ENCODE data around the gene PMAIP1. TPM values are rescaled to one million over a fixed set of nuclear protein-coding genes. Genes with fewer than 3 reads are reported as not detected.
"Not testable (repeated sequence)": the region's sequence is repeated elsewhere in the genome, so short reads cannot be mapped to it uniquely, and the experiment has no call there.

Gene PMAIP1
- total RNA-seq, 1 donor from 2014 or later: 4.9 TPM

GRCh38 chr18:59885579-59886163, 14.1 kb upstream of the PMAIP1 start:
- H3K9me3 Mint-ChIP-seq (ENCODE audit: low read depth): no peaks in the 10 kb centered on the region
- H3K36me3 Mint-ChIP-seq (ENCODE audit: insufficient read depth): no peaks in the 10 kb centered on the region
- no peak for DNase-seq (ENCODE audit: low spot score, unreplicated experiment)
- peak overlapping the region; percentile 45 for H3K27ac Mint-ChIP-seq
- no peaks in the 10 kb centered on the region for H3K27me3 Mint-ChIP-seq
- H3K4me3 Mint-ChIP-seq (ENCODE audit: low read depth): no peak overlapping the region
- TF ChIP-seq CTCF (IDR thresholded peaks at IDR 0.05; ENCODE audit: unreplicated experiment): no peak
- H3K4me1 Mint-ChIP-seq (ENCODE audit: low read depth): peaks cover 12% of the 10 kb centered on the region

DNA sequence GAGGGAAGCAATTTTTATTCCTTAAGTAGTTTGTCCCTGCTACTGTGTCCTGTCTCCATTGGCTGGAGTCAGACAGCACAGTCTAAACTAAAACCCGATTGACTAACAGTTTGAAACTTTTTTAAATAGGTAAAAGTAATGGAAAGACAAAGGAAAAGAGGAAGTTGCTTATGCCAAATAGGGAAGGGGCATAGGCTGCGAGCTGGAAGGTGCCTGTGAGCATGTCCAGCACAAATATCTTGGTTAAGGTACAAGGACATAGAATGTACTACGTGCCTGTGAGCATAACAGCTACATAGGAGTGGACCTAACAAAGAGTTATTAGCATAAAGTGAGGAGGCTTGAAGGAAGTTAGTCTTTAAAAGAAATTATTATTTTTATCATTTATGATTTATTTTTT, 13.4 kb upstream of the PMAIP1 start:
- DNase-seq (ENCODE audit: low spot score, unreplicated experiment); H3K27ac Mint-ChIP-seq; H3K9me3 Mint-ChIP-seq (ENCODE audit: low read depth); H3K27me3 Mint-ChIP-seq; H3K36me3 Mint-ChIP-seq (ENCODE audit: insufficient read depth); H3K4me3 Mint-ChIP-seq (ENCODE audit: low read depth): not testable (repeated sequence)
- peaks cover 12% of the 10 kb centered on the region for H3K4me1 Mint-ChIP-seq (ENCODE audit: low read depth)

- no peaks in the 10 kb centered on the region for H3K36me3 Mint-ChIP-seq (ENCODE audit: insufficient read depth)
- DNase-seq (ENCODE audit: low spot score, unreplicated experiment): no peak
- H3K9me3 Mint-ChIP-seq (ENCODE audit: low read depth): no peaks in the 10 kb centered on the region
- peaks cover 6% of the 10 kb centered on the region for H3K27me3 Mint-ChIP-seq
- no peak for TF ChIP-seq CTCF (IDR thresholded peaks at IDR 0.05; ENCODE audit: unreplicated experiment)
- H3K4me3 Mint-ChIP-seq (ENCODE audit: low read depth): no peak overlapping the region
- H3K4me1 Mint-ChIP-seq (ENCODE audit: low read depth): no peaks in the 10 kb centered on the region
- no peak overlapping the region for H3K27ac Mint-ChIP-seq
These were observed 7.7 kb upstream of the PMAIP1 start for GRCh38 chr18:59892123-59892522.

GRCh38 chr18:59893971-59894370, 5.8 kb upstream of the PMAIP1 start:
- H3K36me3 Mint-ChIP-seq (ENCODE audit: insufficient read depth): no peaks in the 10 kb centered on the region
- no peak overlapping the region for H3K4me3 Mint-ChIP-seq (ENCODE audit: low read depth)
- DNase-seq (ENCODE audit: low spot score, unreplicated experiment): no peak
- no peak overlapping the region for H3K27ac Mint-ChIP-seq
- no peak for TF ChIP-seq CTCF (IDR thresholded peaks at IDR 0.05; ENCODE audit: unreplicated experiment)
- H3K9me3 Mint-ChIP-seq (ENCODE audit: low read depth): no peaks in the 10 kb centered on the region
- peaks cover 24% of the 10 kb centered on the region for H3K27me3 Mint-ChIP-seq
- H3K4me1 Mint-ChIP-seq (ENCODE audit: low read depth): peaks cover 5% of the 10 kb centered on the region

DNA sequence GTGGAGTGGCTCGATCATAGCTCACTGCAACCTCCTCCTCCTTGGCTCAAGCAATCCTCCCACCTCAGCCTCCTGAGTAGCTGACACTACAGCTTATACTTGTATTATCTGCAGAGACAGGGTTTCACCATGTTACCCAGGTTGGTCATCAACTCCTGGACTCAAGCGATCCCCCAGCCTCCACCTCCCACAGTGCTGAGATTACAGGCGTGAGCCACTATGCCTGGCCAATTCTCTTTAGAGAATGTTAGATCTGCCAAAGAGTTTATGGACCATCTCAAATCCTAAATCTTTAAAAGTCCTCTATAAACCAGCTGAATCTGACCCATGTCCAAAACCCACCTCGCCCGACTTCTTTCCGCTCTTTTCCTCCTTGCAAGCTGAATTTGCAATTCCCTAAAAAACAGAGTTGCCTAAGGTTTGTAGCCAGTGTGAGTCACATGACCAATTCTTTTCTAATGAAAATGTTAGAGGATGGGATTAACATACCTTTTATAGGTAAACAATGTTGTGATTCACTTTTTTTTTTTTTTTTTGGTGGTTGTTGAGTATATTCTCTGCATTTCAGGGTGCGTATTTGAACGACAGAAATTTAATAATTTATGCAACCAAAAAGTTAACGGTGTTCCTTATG, 2.4 kb upstream of the PMAIP1 start:
- Mint-ChIP-seq H3K4me1 (ENCODE audit: low read depth) (peaks cover 13% of the 10 kb centered on the region), H3K4me3 (ENCODE audit: low read depth) (no peak overlapping the region), H3K36me3 (ENCODE audit: insufficient read depth) (no peaks in the 10 kb centered on the region), H3K27me3 (peaks cover 35% of the 10 kb centered on the region), H3K9me3 (ENCODE audit: low read depth) (no peaks in the 10 kb centered on the region), H3K27ac (no peak overlapping the region)
- TF ChIP-seq CTCF (IDR thresholded peaks at IDR 0.05; ENCODE audit: unreplicated experiment): no peak
- no peak for DNase-seq (ENCODE audit: low spot score, unreplicated experiment)

GRCh38 chr18:59898093-59898492, 1.7 kb upstream of the PMAIP1 start:
- peaks cover 38% of the 10 kb centered on the region for H3K27me3 Mint-ChIP-seq
- H3K36me3 Mint-ChIP-seq (ENCODE audit: insufficient read depth): no peaks in the 10 kb centered on the region
- peaks cover 14% of the 10 kb centered on the region for H3K4me1 Mint-ChIP-seq (ENCODE audit: low read depth)
- peak overlapping the region; percentile 88 for H3K4me3 Mint-ChIP-seq (ENCODE audit: low read depth)
- no peak for DNase-seq (ENCODE audit: low spot score, unreplicated experiment)
- H3K27ac Mint-ChIP-seq: no peak overlapping the region
- TF ChIP-seq CTCF (IDR thresholded peaks at IDR 0.05; ENCODE audit: unreplicated experiment): no peak
- no peaks in the 10 kb centered on the region for H3K9me3 Mint-ChIP-seq (ENCODE audit: low read depth)

All from progenitor cell of endocrine pancreas (in vitro differentiated cells).